GM12878 (cell line): Measurements from ENCODE around the gene PCF11. TPM values are rescaled to one million over a fixed set of nuclear protein-coding genes. Genes with fewer than 3 reads are reported as not detected.

Source experiments
- ATAC-seq: fragments of 200-7000 bp; cut with Tn5 transposase; 3 replicates; pipeline ENCODE4 v1.9.1; 2020; ENCODE audit warnings: mild to moderate bottlenecking, moderate library complexity
- BruUV-seq: library from RNA; stranded (reverse); fragments of 400-500 nt; replicated peaks from 2 replicates; lab custom pipeline; 2021; lab: Mats Ljungman, UMichigan
- CTCF ChIA-PET: fragments of 300-600 bp; sonication (Branson Sonifier 250); formaldehyde crosslinking; extraction: SDS; loops from one replicate; lab custom pipeline; 2021; ENCODE audit warnings: inconsistent platforms; lab: Yijun Ruan, JAX
- POLR2A ChIA-PET: fragments of 350-600 bp; formaldehyde crosslinking; extraction: SDS; loops from one replicate; lab custom pipeline; 2021; ENCODE audit warnings: inconsistent platforms; lab: Charles Lee
- RAD21 ChIA-PET: fragments of 300-600 bp; sonication (Branson Sonifier 250); formaldehyde crosslinking; loops from one replicate; lab custom pipeline; 2023; ENCODE audit warnings: antibody characterized with exemption; ENCODE audit not compliant: unreplicated experiment; lab: Charles Lee
- SMC1A ChIA-PET: fragments of 300-600 bp; sonication (Branson Sonifier 250); formaldehyde crosslinking; loops from one replicate; lab custom pipeline; 2023; ENCODE audit not compliant: unreplicated experiment, uncharacterized antibody; lab: Charles Lee
- DNase-seq: peaks from one replicate; pipeline ENCODE4 v3.0.0-alpha.2; 2011; ENCODE audit warnings: low read depth, low spot score
- FAIRE-seq: peaks from 3 replicates; lab custom pipeline; 2011; peaks lifted over from hg19 to GRCh38; lab: Jason Lieb, UNC
- H2AFZ ChIP-seq: 2 replicates; pipeline ENCODE4 v1.6.0; 2011; ENCODE audit warnings: low read depth, low read length, control low read depth; ENCODE audit not compliant: control insufficient read depth
- H3K27ac ChIP-seq: 2 replicates; pipeline ENCODE4 v1.5.1; 2011; ENCODE audit warnings: control low read depth; ENCODE audit not compliant: control insufficient read depth, insufficient read depth
- H3K27me3 ChIP-seq, 2 experiments: replicated peaks in 1 of 2; 2 replicates each; pipeline versions ENCODE4 v1.6.0 to v1.6.1; 2011; ENCODE audit warnings: low read length in 1 of 2; ENCODE audit not compliant: control insufficient read depth in 2 of 2, insufficient read depth in 2 of 2
- H3K36me3 ChIP-seq, 2 experiments: 2 replicates each; pipeline ENCODE4 v1.5.1; 2011; ENCODE audit warnings: low read length in 1 of 2; ENCODE audit not compliant: control insufficient read depth in 2 of 2, insufficient read depth in 2 of 2
- H3K4me1 ChIP-seq: 2 replicates; pipeline ENCODE4 v1.6.1; 2011; ENCODE audit warnings: mild to moderate bottlenecking, low read length, moderate library complexity, mixed read lengths; ENCODE audit not compliant: control insufficient read depth, insufficient read depth
- H3K4me2 ChIP-seq: 2 replicates; pipeline ENCODE4 v1.6.0; 2011; ENCODE audit warnings: control low read depth; ENCODE audit not compliant: control insufficient read depth, insufficient read depth
- H3K4me3 ChIP-seq: fragments of 200-600 bp; sonication (generic); 2 replicates; pipeline ENCODE4 v1.5.1; 2016
- H3K79me2 ChIP-seq: 2 replicates; pipeline ENCODE4 v1.6.0; 2011; ENCODE audit warnings: low read length; ENCODE audit not compliant: control insufficient read depth, insufficient read depth
- H3K9ac ChIP-seq: 2 replicates; pipeline ENCODE4 v1.8.0; 2011; ENCODE audit warnings: low read length, control low read depth, mixed read lengths; ENCODE audit not compliant: control insufficient read depth, insufficient read depth
- H3K9me3 ChIP-seq: replicated peaks from 3 replicates; pipeline ENCODE4 v1.5.1; 2011; ENCODE audit warnings: mild to moderate bottlenecking, low read length; ENCODE audit not compliant: control insufficient read depth, insufficient read depth
- H4K20me1 ChIP-seq: 2 replicates; pipeline ENCODE4 v1.6.0; 2011; ENCODE audit not compliant: control insufficient read depth, insufficient read depth
- HDGF ChIP-seq: fragments of 450-650 bp; IDR thresholded peaks from 2 replicates; pipeline ENCODE4 v1.6.1; 2016; ENCODE audit warnings: antibody characterized with exemption
- WGBS: methylation state at CpG from one replicate; pipeline ENCODE4 v1.1.6; 2016; ENCODE audit warnings: low lambda C conversion rate; ENCODE audit not compliant: insufficient replicate concordance, insufficient coverage; ENCODE audit errors: missing lambda C conversion rate; 5-methylcytosine and 5-hydroxymethylcytosine counted together
- in situ Hi-C: fragments of 300-500 bp; cut with MboI; formaldehyde crosslinking; loops from 9 replicates; pipeline ENCODE4 v1.14.3; 2018; ENCODE audit warnings: mixed read lengths
- intact Hi-C: fragments of 100-400 bp; cut with micrococcal nuclease; formaldehyde crosslinking; loops from one replicate; pipeline ENCODE4 v1.14.2; 2022; ENCODE audit not compliant: unreplicated experiment
- polyA plus RNA-seq, 11 experiments: library from polyadenylated mRNA; depleted of rRNA in 4 of 11; unstranded in 6 of 11; stranded (reverse) in 5 of 11; fragments of >200 nt; fragmentation: Nextera tagmentation in 4 of 11; fragmentation: Illumina TruSeq in 1 of 11; extraction: Ambion mirVana in 4 of 11; extraction: Trizol in 1 of 11; gene quantifications; 1 replicate in 1 of 11; 2 replicates in 10 of 11; pipeline versions ENCODE4 v1.2.1 to v1.2.3, GENCODE V29; 2011 to 2016; ENCODE audit warnings: inconsistent platforms in 2 of 11, missing spikeins in 2 of 11, low read depth in 1 of 11
- total RNA-seq, 4 experiments: library from RNA; depleted of rRNA in 3 of 4; stranded (reverse); fragments of >200 nt in 3 of 4; fragmentation: Illumina TruSeq in 1 of 4; extraction: Trizol in 1 of 4; gene quantifications; 2 replicates each; pipeline versions ENCODE4 v1.2.1 to v1.2.3, GENCODE V29; 2013 to 2021
- TF ChIP-seq, protein P1 (sequence below): IDR thresholded peaks from 2 replicates; pipeline ENCODE4 v1.6.1; 2012; ENCODE audit warnings: mild to moderate bottlenecking, low read depth, low read length

Gene PCF11
- total and polyA plus RNA-seq, 10 of the 15 experiments (the other 5 are each of a cell fraction or from before 2014, with no cell fraction given): 9.2 to 90.4 (median 48.0) TPM

DNA sequence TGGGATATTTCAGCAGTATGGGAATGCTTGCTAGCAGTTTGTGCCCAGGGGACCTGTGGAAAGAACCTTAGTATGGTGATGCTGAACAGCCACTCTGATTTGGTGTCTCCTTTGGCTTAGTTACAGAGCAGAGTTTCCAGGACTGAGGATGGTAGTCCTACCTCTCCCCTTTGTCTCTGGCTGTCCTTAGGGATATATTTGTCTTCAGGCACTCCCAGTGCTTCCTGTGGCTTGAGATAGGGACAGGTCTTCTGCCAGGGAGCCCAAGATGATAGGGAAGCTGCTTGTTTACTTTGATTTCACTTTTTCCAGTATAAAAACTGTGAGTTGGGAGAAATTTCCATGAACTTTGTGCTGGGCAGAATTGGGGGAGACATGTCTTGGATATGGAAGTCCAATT, 64.8 kb downstream of the PCF11 start (continued):
- TF ChIP-seq, protein P1, sequence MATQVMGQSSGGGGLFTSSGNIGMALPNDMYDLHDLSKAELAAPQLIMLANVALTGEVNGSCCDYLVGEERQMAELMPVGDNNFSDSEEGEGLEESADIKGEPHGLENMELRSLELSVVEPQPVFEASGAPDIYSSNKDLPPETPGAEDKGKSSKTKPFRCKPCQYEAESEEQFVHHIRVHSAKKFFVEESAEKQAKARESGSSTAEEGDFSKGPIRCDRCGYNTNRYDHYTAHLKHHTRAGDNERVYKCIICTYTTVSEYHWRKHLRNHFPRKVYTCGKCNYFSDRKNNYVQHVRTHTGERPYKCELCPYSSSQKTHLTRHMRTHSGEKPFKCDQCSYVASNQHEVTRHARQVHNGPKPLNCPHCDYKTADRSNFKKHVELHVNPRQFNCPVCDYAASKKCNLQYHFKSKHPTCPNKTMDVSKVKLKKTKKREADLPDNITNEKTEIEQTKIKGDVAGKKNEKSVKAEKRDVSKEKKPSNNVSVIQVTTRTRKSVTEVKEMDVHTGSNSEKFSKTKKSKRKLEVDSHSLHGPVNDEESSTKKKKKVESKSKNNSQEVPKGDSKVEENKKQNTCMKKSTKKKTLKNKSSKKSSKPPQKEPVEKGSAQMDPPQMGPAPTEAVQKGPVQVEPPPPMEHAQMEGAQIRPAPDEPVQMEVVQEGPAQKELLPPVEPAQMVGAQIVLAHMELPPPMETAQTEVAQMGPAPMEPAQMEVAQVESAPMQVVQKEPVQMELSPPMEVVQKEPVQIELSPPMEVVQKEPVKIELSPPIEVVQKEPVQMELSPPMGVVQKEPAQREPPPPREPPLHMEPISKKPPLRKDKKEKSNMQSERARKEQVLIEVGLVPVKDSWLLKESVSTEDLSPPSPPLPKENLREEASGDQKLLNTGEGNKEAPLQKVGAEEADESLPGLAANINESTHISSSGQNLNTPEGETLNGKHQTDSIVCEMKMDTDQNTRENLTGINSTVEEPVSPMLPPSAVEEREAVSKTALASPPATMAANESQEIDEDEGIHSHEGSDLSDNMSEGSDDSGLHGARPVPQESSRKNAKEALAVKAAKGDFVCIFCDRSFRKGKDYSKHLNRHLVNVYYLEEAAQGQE: no peak
- TF ChIP-seq, all 136 proteins: peak for 0

DNA sequence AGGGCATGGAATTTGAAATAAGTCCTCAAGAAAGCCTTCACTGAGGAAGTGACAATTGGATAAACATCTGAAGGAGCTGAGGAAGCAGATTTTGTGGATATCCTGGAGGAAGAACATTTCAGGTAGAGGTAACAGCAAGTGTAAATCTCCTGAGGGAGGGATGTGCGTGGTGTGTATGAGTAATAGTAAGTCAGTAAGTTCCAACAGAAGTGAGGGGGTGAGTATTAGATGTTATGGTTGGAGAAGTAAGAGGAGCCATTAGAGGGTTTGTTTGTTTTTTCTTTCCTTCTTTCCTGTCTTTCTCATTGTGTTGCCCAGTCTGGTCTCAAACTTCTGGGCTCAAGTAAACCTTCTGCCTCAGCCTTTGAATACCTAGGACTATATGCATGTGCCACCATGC, 65.6 kb downstream of the PCF11 start:
- no peaks in the 10 kb centered on the region for H3K4me1 ChIP-seq
- 46% methylated on average over 1 of the region's 1 CpG for WGBS
- H3K4me2 ChIP-seq: no peak overlapping the region
- no peaks in the 10 kb centered on the region for H3K27me3 ChIP-seq
- H3K27ac ChIP-seq: no peak overlapping the region
- RAD21 ChIA-PET: no interaction called here
- no peaks in the 10 kb centered on the region for H4K20me1 ChIP-seq
- no peak for DNase-seq
- no peak for TF ChIP-seq HDGF
- in situ Hi-C loops (no loop called here), intact Hi-C loops (no loop called here)
- BruUV-seq: no TSS peak
- H3K4me3 ChIP-seq: no peak overlapping the region
- no peak overlapping the region for H2AFZ ChIP-seq
- H3K79me2 ChIP-seq: no peaks in the 10 kb centered on the region
- H3K9me3 ChIP-seq: no peaks in the 10 kb centered on the region
- POLR2A ChIA-PET: no interaction called here
- H3K36me3 ChIP-seq: no peaks in the 10 kb centered on the region
- no peak for FAIRE-seq
- no peak for ATAC-seq
- CTCF ChIA-PET: interaction anchor here (0.7 to 2.6 kb wide), 2 partner anchors 14 to 27 kb away, joined by 3 to 13 read pairs; no protein-coding TSS in a partner anchor
- SMC1A ChIA-PET: interaction anchor here (0.7 kb wide), 1 partner anchor 189 kb away, joined by 3 read pairs; no protein-coding TSS in a partner anchor
- no peak overlapping the region for H3K9ac ChIP-seq
